OCI-LY3 (cell line): ENCODE data around the gene CLDN15.

Source experiments
- H2AFZ ChIP-seq: fragments of 200-600, 300-600 bp; shearing (Covaris generic); 2 replicates; pipeline ENCODE4 v1.6.0; 2014; ENCODE audit warnings: antibody characterized with exemption, low read depth, low read length
- H3K27ac ChIP-seq: fragments of 200-600, 300-600 bp; sonication (generic); 2 replicates; pipeline ENCODE4 v1.5.1; 2014; ENCODE audit warnings: mild to moderate bottlenecking, low read length, moderate library complexity, mixed read lengths
- H3K27me3 ChIP-seq: fragments of 200-600, 300-600 bp; sonication (generic); 2 replicates; pipeline ENCODE4 v1.6.1; 2014; ENCODE audit warnings: low read depth, low read length, mixed read lengths
- H3K36me3 ChIP-seq: fragments of 200-600, 300-600 bp; sonication (generic); replicated peaks from 2 replicates; pipeline ENCODE3; 2014; ENCODE audit warnings: low read depth, low read length, mixed read lengths
- H3K4me1 ChIP-seq: fragments of 300-600, 200-600 bp; sonication (generic); 2 replicates; pipeline ENCODE4 v1.6.1; 2014; ENCODE audit warnings: low read length, mixed read lengths
- H3K4me2 ChIP-seq: fragments of 200-600, 300-600 bp; sonication (generic); 2 replicates; pipeline ENCODE4 v1.6.1; 2014; ENCODE audit warnings: low read length, mixed read lengths
- H3K4me3 ChIP-seq: fragments of 300-600, 200-600 bp; sonication (generic); 2 replicates; pipeline ENCODE4 v1.5.1; 2014; ENCODE audit warnings: antibody characterized with exemption, mild to moderate bottlenecking, low read length, moderate library complexity
- H3K79me2 ChIP-seq: fragments of 300-600, 200-600 bp; shearing (Covaris generic); 2 replicates; pipeline ENCODE4 v1.6.1; 2014; ENCODE audit warnings: mild to moderate bottlenecking, low read length, mixed read lengths
- H3K9ac ChIP-seq: fragments of 300-600, 200-600 bp; shearing (Covaris generic); 2 replicates; pipeline ENCODE4 v1.6.0; 2014; ENCODE audit warnings: mild to moderate bottlenecking, low read length, moderate library complexity
- H3K9me3 ChIP-seq: fragments of 200-600, 300-600 bp; shearing (Covaris generic); 2 replicates; pipeline ENCODE4 v1.6.1; 2014; ENCODE audit warnings: low read length, mixed read lengths; ENCODE audit not compliant: insufficient read depth
- H4K20me1 ChIP-seq: fragments of 200-600, 300-600 bp; sonication (generic); 2 replicates; pipeline ENCODE4 v1.6.1; 2016; ENCODE audit warnings: low read length, mixed read lengths; ENCODE audit not compliant: insufficient read depth
- CTCF ChIP-seq: fragments of 200-600, 300-600 bp; sonication (generic); IDR thresholded peaks from 2 replicates; pipeline ENCODE4 v1.5.1; 2014; ENCODE audit warnings: antibody characterized with exemption, low read length, low read depth
- EZH2phosphoT487 ChIP-seq: fragments of 200-600 bp; shearing (Covaris generic); IDR thresholded peaks from 2 replicates; pipeline ENCODE4 v1.6.1; 2018; ENCODE audit warnings: antibody characterized with exemption, mixed run types, low read depth

Gene CLDN15

GRCh38 chr7:101238226-101239182 lies 902 bp upstream of the CLDN15 start:
- peaks cover 20% of the 10 kb centered on the region for H3K79me2 ChIP-seq
- no peaks in the 10 kb centered on the region for H3K36me3 ChIP-seq
- no peaks in the 10 kb centered on the region for H3K9me3 ChIP-seq
- no peak overlapping the region for H3K4me3 ChIP-seq
- no peak overlapping the region for H3K27ac ChIP-seq
- no peak overlapping the region for H2AFZ ChIP-seq
- no peaks in the 10 kb centered on the region for H4K20me1 ChIP-seq
- H3K4me1 ChIP-seq, result peaks cover 1% of the 10 kb centered on the region
- no peaks in the 10 kb centered on the region for H3K27me3 ChIP-seq
- TF ChIP-seq EZH2phosphoT487 (no peak), CTCF (no peak)
- no peak overlapping the region for H3K9ac ChIP-seq
- H3K4me2 ChIP-seq, result no peak overlapping the region

- Histone ChIP-seq H3K27ac (no peak overlapping the region), H3K4me2 (no peak overlapping the region)
- TF ChIP-seq CTCF (no peak), EZH2phosphoT487 (no peak)
Measured at GRCh38 chr7:101236292-101236835, 1.2 kb downstream of the CLDN15 start.

GRCh38 chr7:101235522-101235921 lies 2.1 kb downstream of the CLDN15 start:
- H2AFZ ChIP-seq, result no peak overlapping the region
- H3K4me1 ChIP-seq, result no peaks in the 10 kb centered on the region
- H3K4me3 ChIP-seq, result no peak overlapping the region
- H4K20me1 ChIP-seq, result no peaks in the 10 kb centered on the region
- H3K27ac ChIP-seq, result no peak overlapping the region
- no peak overlapping the region for H3K4me2 ChIP-seq
- H3K9ac ChIP-seq, result no peak overlapping the region
- H3K36me3 ChIP-seq, result no peaks in the 10 kb centered on the region
- no peaks in the 10 kb centered on the region for H3K9me3 ChIP-seq
- no peak for TF ChIP-seq EZH2phosphoT487
- TF ChIP-seq CTCF, result no peak
- no peaks in the 10 kb centered on the region for H3K27me3 ChIP-seq
- H3K79me2 ChIP-seq, result no peaks in the 10 kb centered on the region

More at GRCh38 chr7:101236292-101236835, 1.2 kb downstream of the CLDN15 start:
- H3K9me3 ChIP-seq, result no peaks in the 10 kb centered on the region
- no peaks in the 10 kb centered on the region for H3K36me3 ChIP-seq
- no peaks in the 10 kb centered on the region for H3K4me1 ChIP-seq
- no peak overlapping the region for H3K9ac ChIP-seq
- no peak overlapping the region for H2AFZ ChIP-seq
- no peak overlapping the region for H3K4me3 ChIP-seq
- H3K27me3 ChIP-seq, result no peaks in the 10 kb centered on the region
- peaks cover 4% of the 10 kb centered on the region; the same call in 1 of the 2 replicates for H3K79me2 ChIP-seq
- no peaks in the 10 kb centered on the region for H4K20me1 ChIP-seq

- no peak overlapping the region for H3K4me2 ChIP-seq
- H3K36me3 ChIP-seq, result no peaks in the 10 kb centered on the region
- no peaks in the 10 kb centered on the region for H3K9me3 ChIP-seq
- H3K79me2 ChIP-seq, result no peaks in the 10 kb centered on the region
- TF ChIP-seq EZH2phosphoT487 (no peak), CTCF (peak; percentile 41)
- H4K20me1 ChIP-seq, result no peaks in the 10 kb centered on the region
- no peak overlapping the region for H3K4me3 ChIP-seq
- H3K27me3 ChIP-seq, result no peaks in the 10 kb centered on the region
- H3K9ac ChIP-seq, result no peak overlapping the region
- H2AFZ ChIP-seq, result no peak overlapping the region
- no peak overlapping the region for H3K27ac ChIP-seq
- no peaks in the 10 kb centered on the region for H3K4me1 ChIP-seq
Measured at GRCh38 chr7:101235050-101235449, 2.6 kb downstream of the CLDN15 start.
